Measurements from ENCODE around the gene LHX6.
A peak's percentile ranks its signal among the peaks of the same experiment; 100 is the strongest.

The LHX6 gene

DNA sequence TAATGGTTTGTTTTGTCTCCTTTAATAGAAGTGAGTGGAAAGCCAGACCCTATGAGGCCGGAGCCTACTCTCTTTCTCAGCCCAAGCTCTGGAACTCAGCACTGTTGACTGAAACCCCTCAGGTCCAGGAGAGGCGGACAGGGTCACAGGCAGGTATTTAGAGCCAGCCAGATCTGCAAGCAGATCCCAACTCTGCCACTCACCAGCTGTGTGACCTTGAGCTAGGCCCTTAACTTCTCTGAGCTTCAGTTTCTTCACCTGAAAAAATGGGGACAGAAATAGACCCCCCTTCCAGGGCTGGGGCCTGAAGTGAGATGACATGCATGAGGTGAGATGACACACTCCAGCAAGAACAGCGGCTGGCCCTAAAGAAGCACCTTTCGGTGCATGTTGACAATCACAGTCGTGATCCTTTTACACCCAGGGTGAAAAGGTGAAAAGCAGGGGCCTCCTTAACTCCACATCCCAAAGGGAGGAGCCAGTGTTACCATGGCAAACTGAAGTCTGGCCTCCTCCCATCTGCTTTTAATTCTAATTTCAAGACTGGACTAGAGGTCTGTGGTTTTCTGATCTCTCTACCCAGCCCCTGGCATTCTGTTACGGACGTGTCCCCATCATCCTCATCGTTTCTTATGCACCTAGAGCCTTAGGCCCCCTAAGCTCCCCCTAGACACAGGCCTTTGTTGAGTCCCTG lies 41.8 kb downstream of the LHX6 start:
- no peak overlapping the region for H3K27ac Mint-ChIP-seq
- no peak for ATAC-seq (replicated peaks)
- H3K27me3 Mint-ChIP-seq, result peaks cover 12 to 20% of the 10 kb centered on the region in 2 donors
- no peak overlapping the region for H3K4me3 Mint-ChIP-seq
- DNase-seq, result no peak
- peaks cover 3 to 4% of the 10 kb centered on the region in 2 donors for H3K4me1 Mint-ChIP-seq (ENCODE audit: low read depth in 2 of 2)
- H3K9me3 Mint-ChIP-seq, result no peaks in the 10 kb centered on the region
- no peaks in the 10 kb centered on the region for H3K36me3 Mint-ChIP-seq (ENCODE audit: insufficient read depth)

GRCh38 chr9:122186301-122186700 lies 42.5 kb downstream of the LHX6 start:
- no peaks in the 10 kb centered on the region for H3K36me3 Mint-ChIP-seq (ENCODE audit: insufficient read depth)
- ATAC-seq (replicated peaks) (no peak), DNase-seq (no peak)
- no peak overlapping the region for H3K27ac Mint-ChIP-seq
- H3K27me3 Mint-ChIP-seq, result peaks cover 19 to 26% of the 10 kb centered on the region in 2 donors
- H3K4me3 Mint-ChIP-seq, result no peak overlapping the region
- peaks cover under 1% of the 10 kb centered on the region in 2 donors for H3K4me1 Mint-ChIP-seq (ENCODE audit: low read depth in 2 of 2)
- no peaks in the 10 kb centered on the region for H3K9me3 Mint-ChIP-seq

- Mint-ChIP-seq H3K27me3 (peaks cover 21 to 35% of the 10 kb centered on the region in 2 donors), H3K27ac (no peak overlapping the region), H3K9me3 (no peaks in the 10 kb centered on the region), H3K4me1 (ENCODE audit: low read depth in 2 of 2) (no peaks in the 10 kb centered on the region), H3K36me3 (ENCODE audit: insufficient read depth) (no peaks in the 10 kb centered on the region), H3K4me3 (no peak overlapping the region)
- DNase-seq, result no peak
- ATAC-seq (replicated peaks), result no peak
Measured at GRCh38 chr9:122184551-122184950, 44.2 kb downstream of the LHX6 start.

DNA sequence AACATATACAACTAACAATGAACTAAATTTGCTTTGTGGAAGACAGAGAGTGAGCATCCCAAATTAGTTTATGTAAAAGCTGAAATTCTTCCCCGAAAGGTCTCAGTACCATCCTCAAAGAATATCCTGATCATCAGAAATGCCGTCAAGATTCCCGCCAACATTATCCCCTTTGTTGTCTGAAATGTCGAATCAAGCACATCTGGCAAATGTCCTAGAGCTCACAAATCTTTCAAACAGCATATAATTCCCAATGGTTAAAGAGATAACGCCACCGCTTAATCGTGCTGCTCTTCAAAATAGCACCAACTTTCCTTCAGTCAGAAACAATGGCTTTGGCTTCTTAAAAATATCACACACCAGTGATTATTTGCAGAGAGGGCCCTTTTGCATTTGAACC lies 45.3 kb downstream of the LHX6 start:
- DNase-seq, result no peak
- H3K36me3 Mint-ChIP-seq (ENCODE audit: insufficient read depth), result no peaks in the 10 kb centered on the region
- no peaks in the 10 kb centered on the region for H3K4me1 Mint-ChIP-seq (ENCODE audit: low read depth in 2 of 2)
- no peak for ATAC-seq (replicated peaks)
- H3K9me3 Mint-ChIP-seq, result no peaks in the 10 kb centered on the region
- H3K27ac Mint-ChIP-seq, result no peak overlapping the region
- peaks cover 21 to 35% of the 10 kb centered on the region in 2 donors for H3K27me3 Mint-ChIP-seq
- H3K4me3 Mint-ChIP-seq, result no peak overlapping the region

DNA sequence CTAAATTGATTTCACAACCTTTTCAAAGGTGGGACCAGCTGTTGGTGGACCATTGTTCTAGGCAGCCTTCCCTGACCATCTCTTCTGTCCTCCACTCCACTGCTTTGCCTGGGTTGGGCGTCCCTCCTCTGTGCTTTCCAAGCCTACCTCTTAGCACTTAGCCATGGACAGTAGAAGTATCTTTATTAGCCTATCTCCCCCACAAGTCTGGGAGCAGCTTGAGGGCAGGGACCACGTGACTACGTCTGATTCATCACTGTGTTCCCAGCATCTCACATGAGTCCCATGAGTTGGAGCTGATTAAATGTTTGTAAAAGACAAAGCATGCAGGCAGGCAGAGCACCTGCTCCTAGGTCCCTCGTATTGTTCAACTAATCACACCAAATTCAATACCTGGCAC lies 48.1 kb downstream of the LHX6 start:
- Mint-ChIP-seq H3K9me3 (no peaks in the 10 kb centered on the region), H3K36me3 (ENCODE audit: insufficient read depth) (no peaks in the 10 kb centered on the region), H3K4me1 (ENCODE audit: low read depth in 2 of 2) (no peaks in the 10 kb centered on the region), H3K27ac (no peak overlapping the region), H3K27me3 (peaks cover 21 to 45% of the 10 kb centered on the region in 2 donors), H3K4me3 (no peak overlapping the region)
- no peak for DNase-seq
- no peak for ATAC-seq (replicated peaks)

DNA sequence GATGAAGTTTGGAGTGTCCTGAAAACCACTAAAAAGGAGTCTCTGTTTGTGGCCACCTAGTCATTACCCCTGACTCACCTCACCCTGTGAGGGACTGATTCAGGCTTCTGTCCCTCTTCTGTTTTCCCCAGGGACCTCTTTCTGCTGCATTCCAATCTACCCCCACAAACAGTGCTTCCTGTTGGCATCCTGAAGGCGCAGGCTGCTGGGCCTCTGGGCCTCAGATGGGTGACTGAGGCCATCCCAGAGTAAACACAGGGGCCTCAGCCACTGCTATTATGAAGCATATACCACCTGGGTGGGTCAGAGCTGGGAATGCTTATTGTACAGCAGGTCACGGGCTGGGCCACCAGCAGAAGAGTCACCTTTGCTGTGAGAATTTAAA lies 49.1 kb downstream of the LHX6 start:
- Mint-ChIP-seq H3K9me3 (no peaks in the 10 kb centered on the region), H3K4me1 (ENCODE audit: low read depth in 2 of 2) (no peaks in the 10 kb centered on the region), H3K36me3 (ENCODE audit: insufficient read depth) (no peaks in the 10 kb centered on the region), H3K27me3 (peaks cover 29 to 53% of the 10 kb centered on the region in 2 donors), H3K27ac (no peak overlapping the region), H3K4me3 (no peak overlapping the region)
- ATAC-seq (replicated peaks) (no peak), DNase-seq (no peak)

GRCh38 chr9:122179054-122179689 lies 49.6 kb downstream of the LHX6 start:
- H3K36me3 Mint-ChIP-seq (ENCODE audit: insufficient read depth), result no peaks in the 10 kb centered on the region

GRCh38 chr9:122176916-122177315 lies 51.8 kb downstream of the LHX6 start:
- DNase-seq (no peak), ATAC-seq (replicated peaks) (no peak)
- Mint-ChIP-seq H3K9me3 (no peaks in the 10 kb centered on the region), H3K4me1 (ENCODE audit: low read depth in 2 of 2) (no peaks in the 10 kb centered on the region), H3K36me3 (ENCODE audit: insufficient read depth) (no peaks in the 10 kb centered on the region), H3K4me3 (no peak overlapping the region), H3K27me3 (peaks cover 42 to 60% of the 10 kb centered on the region in 2 donors), H3K27ac (no peak overlapping the region)

More at GRCh38 chr9:122179054-122179689, 49.6 kb downstream of the LHX6 start:
- no peaks in the 10 kb centered on the region for H3K9me3 Mint-ChIP-seq
- H3K27me3 Mint-ChIP-seq, result peaks cover 32 to 58% of the 10 kb centered on the region in 2 donors
- DNase-seq (no peak), ATAC-seq (replicated peaks) (no peak)
- H3K4me3 Mint-ChIP-seq, result no peak overlapping the region
- no peak overlapping the region for H3K27ac Mint-ChIP-seq
- H3K4me1 Mint-ChIP-seq (ENCODE audit: low read depth in 2 of 2), result no peaks in the 10 kb centered on the region

- no peak overlapping the region for H3K4me3 Mint-ChIP-seq
- no peak overlapping the region for H3K27ac Mint-ChIP-seq
- H3K9me3 Mint-ChIP-seq, result no peaks in the 10 kb centered on the region
- ATAC-seq (replicated peaks) (no peak), DNase-seq (no peak)
- no peaks in the 10 kb centered on the region for H3K4me1 Mint-ChIP-seq (ENCODE audit: low read depth in 2 of 2)
- peaks cover 53 to 69% of the 10 kb centered on the region in 2 donors for H3K27me3 Mint-ChIP-seq
- H3K36me3 Mint-ChIP-seq (ENCODE audit: insufficient read depth), result no peaks in the 10 kb centered on the region
Measured at GRCh38 chr9:122173670-122174069, 55.1 kb downstream of the LHX6 start.

- H3K9me3 Mint-ChIP-seq, result no peaks in the 10 kb centered on the region
- DNase-seq, result no peak
- H3K36me3 Mint-ChIP-seq (ENCODE audit: insufficient read depth), result no peaks in the 10 kb centered on the region
- H3K27me3 Mint-ChIP-seq, result peaks cover 60 to 78% of the 10 kb centered on the region in 2 donors
- no peaks in the 10 kb centered on the region for H3K4me1 Mint-ChIP-seq (ENCODE audit: low read depth in 2 of 2)
- ATAC-seq (replicated peaks), result no peak
- H3K27ac Mint-ChIP-seq, result no peak overlapping the region
- no peak overlapping the region for H3K4me3 Mint-ChIP-seq
Measured at GRCh38 chr9:122172131-122172530, 56.6 kb downstream of the LHX6 start.

DNA sequence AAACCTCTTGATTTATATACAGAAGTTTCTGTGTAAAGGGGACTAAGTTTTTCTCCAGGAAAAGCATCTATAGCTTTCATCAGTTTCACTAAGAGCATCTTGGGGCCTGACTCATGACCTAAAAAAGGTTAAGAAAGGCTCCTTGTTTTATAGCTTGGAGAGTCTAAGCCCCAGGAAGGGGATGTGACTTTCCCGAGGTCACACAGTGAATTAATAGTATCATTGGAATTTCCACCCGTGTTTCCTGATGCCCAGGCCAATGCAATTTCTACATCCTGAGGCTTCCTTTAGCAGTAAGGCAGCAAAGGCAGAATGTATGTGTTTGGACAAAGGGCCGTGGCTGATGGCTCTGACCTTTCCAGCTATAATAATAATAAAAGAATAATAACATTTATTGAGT lies 60.4 kb downstream of the LHX6 start:
- Mint-ChIP-seq H3K27me3 (peaks cover 56 to 81% of the 10 kb centered on the region in 2 donors), H3K4me3 (no peak overlapping the region), H3K36me3 (ENCODE audit: insufficient read depth) (no peaks in the 10 kb centered on the region), H3K9me3 (no peaks in the 10 kb centered on the region), H3K27ac (no peak overlapping the region), H3K4me1 (ENCODE audit: low read depth in 2 of 2) (no peaks in the 10 kb centered on the region)
- DNase-seq (no peak), ATAC-seq (replicated peaks) (no peak)

GRCh38 chr9:122164286-122164685 lies 64.5 kb downstream of the LHX6 start:
- no peak for ATAC-seq (replicated peaks)
- Mint-ChIP-seq H3K9me3 (no peaks in the 10 kb centered on the region), H3K27ac (no peak overlapping the region)

DNA sequence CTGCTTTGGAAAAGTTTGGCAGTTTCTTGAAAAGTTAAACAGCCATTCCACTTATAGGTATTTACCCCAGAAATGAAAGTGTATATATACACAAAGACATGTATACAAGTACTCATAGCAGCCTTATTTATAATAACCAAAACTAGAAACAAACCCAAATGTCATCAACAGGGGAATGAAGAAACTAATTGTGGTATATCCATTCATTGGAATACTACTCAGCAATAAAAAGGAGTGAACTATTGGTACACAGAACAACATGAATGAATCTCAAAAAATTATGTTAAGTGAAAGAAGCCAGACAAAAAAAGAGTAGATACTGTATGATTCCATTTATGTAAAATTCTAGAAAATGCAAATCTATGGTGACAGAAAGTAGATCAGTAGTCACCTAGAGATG lies 66.3 kb downstream of the LHX6 start:
- Mint-ChIP-seq H3K36me3 (ENCODE audit: insufficient read depth) (peaks cover 7% of the 10 kb centered on the region), H3K27me3 (peaks cover 35 to 56% of the 10 kb centered on the region in 2 donors), H3K27ac (no peak overlapping the region), H3K4me1 (ENCODE audit: low read depth in 2 of 2) (peaks cover 18 to 24% of the 10 kb centered on the region in 2 donors), H3K4me3 (no peak overlapping the region), H3K9me3 (no peaks in the 10 kb centered on the region)
- ATAC-seq (replicated peaks) (no peak), DNase-seq (no peak)

More at GRCh38 chr9:122164286-122164685, 64.5 kb downstream of the LHX6 start:
- Mint-ChIP-seq H3K36me3 (ENCODE audit: insufficient read depth) (peaks cover 6% of the 10 kb centered on the region), H3K4me3 (no peak overlapping the region), H3K27me3 (peaks cover 48 to 71% of the 10 kb centered on the region in 2 donors), H3K4me1 (ENCODE audit: low read depth in 2 of 2) (peaks cover 7 to 8% of the 10 kb centered on the region in 2 donors)
- DNase-seq, result no peak

DNA sequence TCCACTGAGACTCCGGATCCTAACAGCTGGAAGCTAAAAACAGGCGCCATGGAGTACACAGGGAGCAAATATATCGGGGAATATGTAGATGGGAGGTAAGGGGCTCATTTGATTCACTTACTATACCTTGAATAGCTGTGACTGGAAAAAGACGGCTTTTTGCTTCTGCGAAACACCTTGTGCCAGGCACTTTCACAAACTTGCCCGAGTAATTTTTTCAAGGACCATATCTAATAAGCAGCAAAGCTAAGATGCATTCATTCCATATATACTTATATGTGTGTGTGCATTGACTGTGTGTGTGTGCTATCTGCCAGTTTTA lies 68.9 kb downstream of the LHX6 start:
- peak overlapping the region; percentile 87 to 96 for H3K4me3 Mint-ChIP-seq
- DNase-seq (no peak), ATAC-seq (replicated peaks) (no peak)
- peaks cover 34 to 37% of the 10 kb centered on the region in 2 donors for H3K27me3 Mint-ChIP-seq
- H3K4me1 Mint-ChIP-seq (ENCODE audit: low read depth in 2 of 2), result peaks cover 27 to 37% of the 10 kb centered on the region in 2 donors
- no peaks in the 10 kb centered on the region for H3K9me3 Mint-ChIP-seq
- H3K36me3 Mint-ChIP-seq (ENCODE audit: insufficient read depth), result peaks cover 7% of the 10 kb centered on the region
- H3K27ac Mint-ChIP-seq, result peak overlapping the region; percentile 97
